ENCODE data around the gene IFITM5.
A peak's percentile ranks its signal among the peaks of the same experiment; 100 is the strongest.

Gene IFITM5

DNA sequence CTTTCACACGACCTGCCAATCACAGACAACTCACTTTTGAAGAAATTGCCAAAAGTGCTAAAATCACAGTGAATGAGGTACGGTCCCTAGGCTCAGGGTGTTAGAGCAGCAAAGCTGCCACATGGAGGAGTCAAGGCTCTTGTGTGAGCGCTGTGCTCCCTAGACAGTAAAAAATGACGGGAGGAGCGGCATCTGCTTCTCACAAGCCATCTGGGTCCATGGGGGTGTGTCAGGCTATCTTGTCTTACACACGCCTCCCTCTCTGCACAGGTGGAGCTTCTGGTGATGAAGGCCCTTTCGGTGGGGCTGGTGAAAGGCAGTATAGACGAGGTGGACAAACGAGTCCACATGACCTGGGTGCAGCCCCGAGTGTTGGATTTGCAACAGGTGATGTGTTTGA lies 47.8 kb downstream of the IFITM5 start:
- TF ChIP-seq, protein P1, sequence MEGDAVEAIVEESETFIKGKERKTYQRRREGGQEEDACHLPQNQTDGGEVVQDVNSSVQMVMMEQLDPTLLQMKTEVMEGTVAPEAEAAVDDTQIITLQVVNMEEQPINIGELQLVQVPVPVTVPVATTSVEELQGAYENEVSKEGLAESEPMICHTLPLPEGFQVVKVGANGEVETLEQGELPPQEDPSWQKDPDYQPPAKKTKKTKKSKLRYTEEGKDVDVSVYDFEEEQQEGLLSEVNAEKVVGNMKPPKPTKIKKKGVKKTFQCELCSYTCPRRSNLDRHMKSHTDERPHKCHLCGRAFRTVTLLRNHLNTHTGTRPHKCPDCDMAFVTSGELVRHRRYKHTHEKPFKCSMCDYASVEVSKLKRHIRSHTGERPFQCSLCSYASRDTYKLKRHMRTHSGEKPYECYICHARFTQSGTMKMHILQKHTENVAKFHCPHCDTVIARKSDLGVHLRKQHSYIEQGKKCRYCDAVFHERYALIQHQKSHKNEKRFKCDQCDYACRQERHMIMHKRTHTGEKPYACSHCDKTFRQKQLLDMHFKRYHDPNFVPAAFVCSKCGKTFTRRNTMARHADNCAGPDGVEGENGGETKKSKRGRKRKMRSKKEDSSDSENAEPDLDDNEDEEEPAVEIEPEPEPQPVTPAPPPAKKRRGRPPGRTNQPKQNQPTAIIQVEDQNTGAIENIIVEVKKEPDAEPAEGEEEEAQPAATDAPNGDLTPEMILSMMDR (IDR thresholded peaks at IDR 0.05; ENCODE audit: extremely low read depth, insufficient read depth, missing control alignments): peak; percentile 4
- in situ Hi-C loops (cut with MboI; ENCODE audit: low pct_unique_long_range_greater_than_20kb, low sequenced_read_pairs, unreplicated experiment): no loop called here
- DNase-seq (ENCODE audit: low spot score): no peak

DNA sequence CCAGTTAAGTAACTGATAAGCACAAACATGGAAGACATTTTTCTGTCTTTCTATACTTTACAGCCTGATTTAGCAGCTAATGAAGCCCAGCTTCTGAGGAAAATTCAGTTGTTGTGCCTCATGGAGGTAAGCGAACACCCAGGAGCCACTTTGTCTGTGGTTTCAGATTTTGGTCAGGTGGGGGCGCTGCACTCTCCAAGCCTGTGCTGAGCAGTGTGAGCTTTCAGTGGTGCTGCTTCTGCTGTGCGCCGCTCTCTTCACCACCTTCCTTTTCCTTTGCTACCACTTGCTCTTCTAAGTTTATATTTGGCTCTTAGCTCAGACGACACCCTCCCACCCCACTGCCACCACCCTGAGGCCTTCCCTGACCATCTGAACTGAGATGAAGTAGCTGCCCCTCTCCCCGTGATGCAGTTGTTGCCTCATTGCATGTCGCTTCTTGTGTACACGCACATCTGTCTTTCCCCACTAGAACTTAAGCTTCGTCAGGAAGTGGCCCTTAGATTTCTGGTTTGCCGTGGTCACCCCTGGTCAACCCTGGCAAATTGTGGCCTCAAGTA lies 48.5 kb downstream of the IFITM5 start:
- in situ Hi-C loops (cut with MboI; ENCODE audit: low pct_unique_long_range_greater_than_20kb, low sequenced_read_pairs, unreplicated experiment): no loop called here
- TF ChIP-seq, protein P1 (IDR thresholded peaks at IDR 0.05; ENCODE audit: extremely low read depth, insufficient read depth, missing control alignments): peak; percentile 72
- DNase-seq (ENCODE audit: low spot score): peak; percentile 46

DNA sequence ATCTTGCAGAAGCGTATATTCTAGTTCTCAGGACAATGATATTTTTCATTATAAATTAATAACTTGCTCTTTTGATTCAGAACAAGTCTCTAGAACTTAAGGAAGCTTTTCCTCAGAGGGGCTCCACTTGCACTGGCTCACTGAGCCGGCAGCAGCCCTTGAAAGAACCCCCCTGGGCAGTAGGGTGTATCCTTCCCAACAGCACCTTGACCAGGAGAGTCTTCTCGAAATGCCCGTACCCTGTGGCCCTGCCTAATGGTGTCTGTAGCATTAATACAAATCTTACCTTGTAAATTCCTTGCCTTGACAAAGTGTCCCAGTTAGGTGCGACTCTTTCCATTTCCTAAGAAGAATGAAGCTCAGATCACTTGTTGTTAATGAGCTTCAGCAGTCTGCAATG lies 49.1 kb downstream of the IFITM5 start:
- in situ Hi-C loops (cut with MboI; ENCODE audit: low pct_unique_long_range_greater_than_20kb, low sequenced_read_pairs, unreplicated experiment): no loop called here
- TF ChIP-seq, protein P1 (IDR thresholded peaks at IDR 0.05; ENCODE audit: extremely low read depth, insufficient read depth, missing control alignments): no peak
- no peak for DNase-seq (ENCODE audit: low spot score)

DNA sequence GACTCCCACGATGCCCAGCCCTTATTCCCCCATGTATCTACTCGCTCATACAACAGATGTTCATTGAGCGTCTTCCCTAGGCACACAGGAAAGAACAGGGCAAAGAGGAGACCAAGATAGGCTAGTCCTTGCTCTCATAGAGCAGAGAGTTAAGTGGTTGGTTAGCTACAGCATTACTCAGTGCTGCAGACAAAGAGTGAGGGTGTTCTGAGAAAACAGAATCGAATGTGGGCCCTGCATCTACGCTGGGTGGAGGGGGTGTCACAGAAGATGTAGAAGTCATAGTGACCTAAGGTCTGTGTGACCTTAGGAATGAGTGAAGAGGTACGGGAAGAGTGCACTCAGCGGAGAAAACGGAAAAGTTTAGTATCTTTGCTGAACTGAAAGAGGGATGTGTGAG lies 50.3 kb downstream of the IFITM5 start:
- DNase-seq (ENCODE audit: low spot score): no peak
- in situ Hi-C loops (cut with MboI; ENCODE audit: low pct_unique_long_range_greater_than_20kb, low sequenced_read_pairs, unreplicated experiment): no loop called here
- TF ChIP-seq, protein P1 (IDR thresholded peaks at IDR 0.05; ENCODE audit: extremely low read depth, insufficient read depth, missing control alignments): no peak

Measured in GM13977 (cell line).